ENCODE data around the gene TBC1D17.

- no peak for TF ChIP-seq CTCF (IDR thresholded peaks at IDR 0.05; ENCODE audit: insufficient read depth, low read depth, low read length)
- no peak for TF ChIP-seq EZH2 (IDR thresholded peaks at IDR 0.05; ENCODE audit: insufficient read depth, low read length)
Measured at GRCh38 chr19:49913720-49914119, 36.2 kb downstream of the TBC1D17 start.
